Panc1 (cell line): ENCODE results near the gene ZNF648. TPM values are rescaled to one million over a fixed set of nuclear protein-coding genes. Genes with fewer than 3 reads are reported as not detected.

Experiments
- ATAC-seq: fragments of 200-7000 bp; cut with Tn5 transposase; 2 replicates; pipeline ENCODE4 v1.9.1; 2020; ENCODE audit warnings: mild to moderate bottlenecking, moderate library complexity
- BruUV-seq: library from RNA; stranded (reverse); fragments of 400-500 nt; replicated peaks from 2 replicates; lab custom pipeline; 2021; lab: Mats Ljungman, UMichigan
- CTCF ChIA-PET: fragments of 300-600 bp; sonication (Branson Sonifier 250); formaldehyde crosslinking; loops from one replicate; lab custom pipeline; 2022; ENCODE audit warnings: antibody characterized with exemption; lab: Charles Lee
- POLR2A ChIA-PET: fragments of 300-600 bp; sonication (Branson Sonifier 250); formaldehyde crosslinking; loops from one replicate; lab custom pipeline; 2022; ENCODE audit warnings: antibody characterized with exemption; lab: Charles Lee
- DNase-seq: peaks from one replicate; pipeline ENCODE4 v3.0.0-alpha.2; 2010; ENCODE audit warnings: low read depth, low spot score
- H3K27ac ChIP-seq: 2 replicates; pipeline ENCODE4 v1.5.1; 2011; ENCODE audit warnings: mild to moderate bottlenecking, low read length, inconsistent platforms
- H3K27me3 ChIP-seq: fragments of 200-500 bp; sonication (Bioruptor generic); 2 replicates; pipeline ENCODE4 v1.6.0; 2014; ENCODE audit warnings: low read length, inconsistent platforms; ENCODE audit not compliant: control insufficient read depth, insufficient read depth
- H3K36me3 ChIP-seq: fragments of 200-500 bp; sonication (Bioruptor generic); 2 replicates; pipeline ENCODE4 v1.5.1; 2014; ENCODE audit warnings: inconsistent platforms, mild to moderate bottlenecking, low read length, moderate library complexity; ENCODE audit not compliant: control insufficient read depth, insufficient read depth
- H3K4me1 ChIP-seq: 2 replicates; pipeline ENCODE4 v1.5.1; 2011; ENCODE audit warnings: inconsistent platforms, mild to moderate bottlenecking, low read length, moderate library complexity; ENCODE audit not compliant: control insufficient read depth, insufficient read depth
- H3K4me3 ChIP-seq, 2 experiments: 2 replicates each; pipeline ENCODE4 v1.5.1; 2011 to 2012; ENCODE audit warnings: low read depth in 2 of 2, low read length in 2 of 2, mild to moderate bottlenecking in 2 of 2, inconsistent platforms in 1 of 2, moderate library complexity in 1 of 2
- H3K9me3 ChIP-seq: fragments of 200-500 bp; sonication (Bioruptor generic); 2 replicates; pipeline ENCODE4 v1.5.1; 2014; ENCODE audit warnings: low read depth, mild to moderate bottlenecking, inconsistent platforms, low read length, moderate library complexity; ENCODE audit not compliant: control insufficient read depth, insufficient read depth
- CTCF ChIP-seq: fragments of 450-650 bp; IDR thresholded peaks from 2 replicates; pipeline ENCODE4 v1.5.1; 2017; ENCODE audit warnings: mild to moderate bottlenecking
- POLR2AphosphoS5 ChIP-seq: IDR thresholded peaks from 2 replicates; pipeline ENCODE4 v1.6.1; 2012; ENCODE audit warnings: mild to moderate bottlenecking, low read depth, low read length, moderate library complexity
- REST ChIP-seq, 2 experiments: IDR thresholded peaks; 2 replicates each; pipeline ENCODE4 v1.6.1; 2011 to 2012; ENCODE audit warnings: low read depth in 2 of 2, control low read depth in 1 of 2, low read length in 1 of 2, mild to moderate bottlenecking in 1 of 2, moderate library complexity in 1 of 2; ENCODE audit not compliant: insufficient read depth in 1 of 2
- SIN3A ChIP-seq: IDR thresholded peaks from 2 replicates; pipeline ENCODE4 v1.6.1; 2012; ENCODE audit warnings: low read depth, mild to moderate bottlenecking, low read length, moderate library complexity, borderline replicate concordance; ENCODE audit not compliant: insufficient read depth
- TCF7L2 ChIP-seq: IDR thresholded peaks from 2 replicates; pipeline ENCODE4 v1.6.1; 2011; ENCODE audit warnings: mild to moderate bottlenecking, low read depth, low read length, inconsistent platforms
- in situ Hi-C: cut with HindIII; loops from 2 replicates; pipeline ENCODE4 v1.10.0; 2016; ENCODE audit warnings: low sequenced_read_pairs, low pct_unique_long_range_greater_than_20kb
- intact Hi-C: fragments of 100-400 bp; cut with micrococcal nuclease; formaldehyde crosslinking; loops from one replicate; pipeline ENCODE4 v1.10.0; 2022; ENCODE audit not compliant: unreplicated experiment
- total RNA-seq: library from RNA; stranded (reverse); gene quantifications from one replicate; pipeline ENCODE4 v1.2.1, GENCODE V29; 2021; ENCODE audit not compliant: unreplicated experiment

ZNF648 gene
- total RNA-seq, 1 experiment from 2014 or later = not detected

- no peak for ATAC-seq
- no TSS peak for BruUV-seq
- CTCF ChIA-PET = no interaction called here
These were observed 56.9 kb downstream of the ZNF648 start for GRCh38 chr1:182004601-182005000.

More at GRCh38 chr1:182004601-182005000, 56.9 kb downstream of the ZNF648 start:
- POLR2A ChIA-PET = no interaction called here
- H3K27ac ChIP-seq = no peak overlapping the region
- H3K4me3 ChIP-seq = no peak overlapping the region
- intact Hi-C loops = no loop called here
- no peaks in the 10 kb centered on the region for H3K4me1 ChIP-seq
- in situ Hi-C loops = no loop called here
- H3K9me3 ChIP-seq = no peaks in the 10 kb centered on the region
- no peaks in the 10 kb centered on the region for H3K27me3 ChIP-seq
- no peaks in the 10 kb centered on the region; the same call in 1 of the 2 replicates for H3K36me3 ChIP-seq
- TF ChIP-seq TCF7L2 (no peak), CTCF (no peak), REST (IDR thresholded peaks at IDR 0.05; ENCODE audit: insufficient read depth in 1 of 2, low read depth in 2 of 2, low read length in 1 of 2) (no peak), POLR2AphosphoS5 (no peak), SIN3A (no peak)
- no peak for DNase-seq
